GM18507 (cell line): Measurements from ENCODE around the gene GPC6.
"Not testable (repeated sequence)": the region's sequence is repeated elsewhere in the genome, so short reads cannot be mapped to it uniquely, and the experiment has no call there.

ENCODE experiments used
- DNase-seq: peaks from one replicate; pipeline ENCODE4 v3.0.0; 2011; ENCODE audit warnings: low read depth; ENCODE audit not compliant: insufficient read length; ENCODE audit errors: extremely low spot score
- FAIRE-seq: peaks from 2 replicates; lab custom pipeline; 2011; peaks lifted over from hg19 to GRCh38; lab: Jason Lieb, UNC

The GPC6 gene

GRCh38 chr13:93409816-93410215, 183.2 kb downstream of the GPC6 start:
- FAIRE-seq (no peak), DNase-seq (no peak)

GRCh38 chr13:93411186-93411680, 184.6 kb downstream of the GPC6 start:
- DNase-seq, result no peak
- FAIRE-seq, result no peak

DNA sequence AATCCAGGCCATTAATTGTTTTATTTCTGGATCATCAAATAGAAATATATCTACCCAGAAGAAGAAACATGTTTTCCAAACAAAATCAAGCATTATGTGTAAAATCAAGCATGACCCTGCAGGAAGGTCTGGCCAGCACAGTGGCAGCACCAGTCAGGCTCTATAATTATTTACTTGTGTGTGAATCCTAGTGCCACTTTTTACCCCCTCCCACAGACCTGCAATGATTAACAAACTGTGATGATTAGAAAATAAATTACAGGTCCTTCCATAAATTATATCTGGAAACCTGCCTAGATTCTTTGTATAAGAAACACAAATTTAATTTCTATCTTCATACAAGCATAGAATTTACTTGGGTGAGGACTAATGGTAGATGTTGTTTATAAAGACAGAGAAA, 186.1 kb downstream of the GPC6 start:
- FAIRE-seq (no peak), DNase-seq (no peak)

GRCh38 chr13:93413972-93414717, 187.5 kb downstream of the GPC6 start:
- FAIRE-seq, result no peak
- DNase-seq, result no peak

GRCh38 chr13:93416736-93417355, 190.2 kb downstream of the GPC6 start:
- DNase-seq (no peak), FAIRE-seq (no peak)

DNA sequence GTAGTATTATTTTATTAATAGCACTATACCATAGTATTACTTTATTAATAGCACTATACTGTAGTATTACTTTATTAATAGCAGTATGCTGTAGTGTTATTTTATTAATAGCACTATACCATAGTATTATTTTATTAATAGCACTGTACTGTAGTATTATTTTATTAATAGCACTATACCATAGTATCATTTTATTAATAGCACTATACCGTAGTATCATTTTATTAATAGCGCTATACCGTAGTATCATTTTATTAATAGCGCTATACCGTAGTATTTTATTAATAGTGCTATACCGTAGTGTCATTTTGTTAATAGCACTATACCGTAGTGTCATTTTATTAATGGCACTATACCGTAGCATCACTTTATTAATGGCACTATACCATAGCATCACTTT, 191.8 kb downstream of the GPC6 start:
- DNase-seq, result no peak
- FAIRE-seq, result no peak

DNA sequence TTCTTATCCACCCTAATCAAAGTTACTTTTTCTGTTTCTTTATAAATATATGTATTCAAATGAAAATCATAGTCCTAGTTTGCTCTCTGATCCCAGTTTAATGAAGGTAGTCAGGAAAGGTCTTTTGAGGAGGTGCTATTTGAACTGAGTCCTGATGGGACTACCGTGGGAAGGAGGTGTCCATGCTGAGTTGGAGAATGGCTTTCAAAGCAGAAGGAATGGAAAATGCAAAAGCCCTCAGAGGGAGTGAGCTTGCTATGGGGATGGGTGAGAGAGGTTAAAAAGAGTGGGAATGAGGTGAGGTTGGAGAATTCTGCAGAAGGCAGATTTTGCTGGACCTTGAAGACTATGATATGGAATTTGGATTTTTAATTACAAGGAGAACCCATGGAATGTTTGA, 193.6 kb downstream of the GPC6 start:
- DNase-seq (no peak), FAIRE-seq (no peak)

GRCh38 chr13:93420887-93421286, 194.3 kb downstream of the GPC6 start:
- no peak for FAIRE-seq
- no peak for DNase-seq

DNA sequence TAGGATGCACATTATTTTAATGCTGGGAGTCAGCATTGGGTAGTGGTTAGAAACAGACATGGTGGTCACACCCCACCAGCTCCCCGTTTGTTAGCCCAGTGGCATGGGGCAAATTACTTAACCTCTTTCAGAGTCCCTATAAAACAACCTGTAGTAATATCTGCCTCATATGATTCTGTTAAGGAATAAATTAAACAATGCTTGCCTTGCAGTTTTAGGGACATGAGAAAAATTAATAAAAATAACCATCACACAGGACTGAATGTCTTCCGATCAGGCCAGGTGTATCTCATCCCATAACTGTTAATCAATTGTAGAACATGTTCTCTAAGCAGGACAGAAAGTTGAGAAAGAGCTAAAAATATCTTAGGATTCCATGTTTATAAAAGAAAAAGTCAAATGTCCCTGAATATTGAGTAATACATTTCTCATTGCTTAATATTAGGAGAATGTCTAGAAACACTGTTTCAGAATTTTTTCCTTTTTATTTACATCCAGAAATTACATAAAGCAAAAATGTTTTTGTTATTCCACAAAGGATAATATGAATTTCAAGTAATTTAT, 196.5 kb downstream of the GPC6 start:
- no peak for DNase-seq
- FAIRE-seq, result no peak

DNA sequence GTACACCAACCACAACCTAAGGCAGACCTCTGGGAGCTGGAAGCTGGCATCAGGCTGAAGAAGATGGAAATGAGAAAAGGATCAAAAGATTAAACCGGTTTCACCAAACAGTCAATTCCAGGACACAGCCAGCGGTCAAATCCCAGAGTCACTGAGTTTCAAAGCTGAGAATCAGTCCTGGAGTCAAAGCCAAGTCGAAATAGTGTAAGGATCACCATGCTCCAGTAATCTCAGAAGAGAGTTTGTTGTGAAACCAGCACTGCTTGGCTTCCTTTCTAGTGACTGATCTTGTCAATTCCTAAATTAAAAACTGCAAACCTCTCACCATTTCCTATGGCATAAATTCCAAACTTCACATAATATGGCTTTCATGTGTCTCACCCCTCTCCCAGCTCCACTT, 198.8 kb downstream of the GPC6 start:
- DNase-seq (no peak), FAIRE-seq (no peak)

DNA sequence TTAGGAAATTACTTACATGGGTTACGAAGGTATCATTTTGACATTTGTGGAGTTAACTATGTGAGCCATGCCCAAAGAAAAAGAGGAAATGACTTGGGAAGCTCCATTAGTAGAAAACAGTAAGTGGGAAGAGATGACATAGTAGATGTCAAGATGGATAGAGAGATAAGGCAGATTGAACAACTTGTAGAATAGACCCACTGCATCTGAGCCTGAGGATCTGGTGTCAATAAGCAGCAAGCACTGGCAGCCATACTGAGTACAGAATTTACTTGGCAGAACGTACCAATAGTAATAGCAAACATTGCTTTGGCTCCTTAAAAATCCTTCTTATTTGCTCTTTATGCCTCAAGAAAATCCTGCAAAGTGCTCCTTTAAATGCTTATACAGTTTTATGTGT, 203.8 kb downstream of the GPC6 start:
- DNase-seq, result no peak
- no peak for FAIRE-seq

- FAIRE-seq (no peak), DNase-seq (no peak)
Measured at GRCh38 chr13:93435651-93436050, 209.0 kb downstream of the GPC6 start.

- DNase-seq (no peak), FAIRE-seq (no peak)
Measured at GRCh38 chr13:93437081-93437480, 210.5 kb downstream of the GPC6 start.

DNA sequence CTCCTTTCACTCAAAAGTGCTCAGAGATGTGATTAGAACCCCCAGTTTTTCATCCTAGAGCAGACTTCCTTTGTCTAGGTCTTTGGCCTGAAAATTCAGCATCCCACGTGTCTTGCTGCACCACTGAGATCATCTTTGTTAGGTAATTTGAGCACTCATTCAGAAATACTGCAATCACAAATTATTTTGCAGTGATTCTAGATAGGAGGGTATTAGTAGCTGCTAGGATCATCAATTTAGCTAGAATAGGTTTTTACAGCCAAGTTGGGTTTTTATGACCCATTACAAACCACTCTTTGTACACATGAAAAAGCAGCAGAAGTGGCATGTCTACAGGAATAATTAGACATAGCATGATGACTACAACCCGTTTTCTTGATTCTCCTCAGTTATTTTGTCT, 219.6 kb downstream of the GPC6 start:
- DNase-seq, result no peak
- no peak for FAIRE-seq

GRCh38 chr13:93450191-93450621, 223.6 kb downstream of the GPC6 start:
- no peak for DNase-seq

GRCh38 chr13:93450761-93451160, 224.2 kb downstream of the GPC6 start:
- no peak for DNase-seq
- no peak for FAIRE-seq

More at GRCh38 chr13:93450191-93450621, 223.6 kb downstream of the GPC6 start:
- no peak for FAIRE-seq

DNA sequence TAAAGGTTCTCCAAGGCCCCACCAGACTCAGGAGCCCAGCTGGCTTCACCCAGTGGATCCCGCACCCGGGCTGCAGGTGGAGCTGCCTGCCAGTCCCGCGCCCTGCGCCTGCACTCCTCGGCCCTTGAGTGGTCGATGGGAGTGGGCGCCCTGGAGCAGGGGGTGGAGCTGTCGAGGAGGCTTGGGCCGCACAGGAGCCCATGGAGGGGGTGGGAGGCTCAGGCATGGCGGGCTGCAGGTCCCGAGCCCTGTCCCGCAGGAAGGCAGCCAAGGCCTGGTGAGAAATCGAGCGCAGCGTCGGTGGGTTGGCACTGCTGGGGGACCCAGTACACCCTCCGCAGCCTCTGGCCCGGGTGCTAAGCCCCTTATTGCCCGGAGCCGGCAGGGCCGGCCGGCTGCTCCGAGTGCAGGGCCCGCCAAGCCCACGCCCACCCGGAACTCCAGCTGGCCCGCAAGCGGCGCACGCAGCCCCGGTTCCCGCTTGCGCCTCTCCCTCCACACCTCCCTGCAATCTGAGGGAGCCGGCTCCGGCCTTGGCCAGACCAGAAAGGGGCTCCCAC, 228.1 kb downstream of the GPC6 start:
- DNase-seq, FAIRE-seq: not testable (repeated sequence)

DNA sequence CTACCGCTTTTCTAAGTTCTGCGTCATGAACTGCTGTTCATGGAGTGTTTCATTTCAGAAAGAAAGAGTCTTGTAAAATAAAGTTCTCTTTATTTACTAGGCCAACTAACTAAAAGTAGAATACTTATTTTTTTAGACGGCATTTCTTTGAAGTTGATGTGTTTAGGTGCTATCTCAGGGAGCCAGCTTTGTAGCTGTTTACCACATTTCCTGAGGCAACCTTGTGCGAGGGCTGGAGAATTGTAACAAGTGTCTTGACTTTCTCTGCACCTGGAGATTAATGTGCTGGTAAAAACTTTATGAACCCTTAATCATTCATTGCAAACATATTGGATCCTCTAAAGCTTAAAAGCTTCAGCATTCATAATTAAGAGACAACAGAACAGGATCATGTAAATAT, 229.3 kb downstream of the GPC6 start:
- no peak for FAIRE-seq
- no peak for DNase-seq

GRCh38 chr13:93460005-93460404, 233.4 kb downstream of the GPC6 start:
- DNase-seq (no peak), FAIRE-seq (no peak)

- DNase-seq (no peak), FAIRE-seq (no peak)
Measured at GRCh38 chr13:93462151-93462550, 235.5 kb downstream of the GPC6 start.
